ENCODE data around the gene IP6K3. TPM values are rescaled to one million over a fixed set of nuclear protein-coding genes. Genes with fewer than 3 reads are reported as not detected.

IP6K3 gene
- total and polyA plus RNA-seq, 12 donors: 0.06 to 1.6 (median 0.71) TPM; not detected in 3

- Histone ChIP-seq H3K27ac (no peak overlapping the region), H3K4me1 (replicated peaks in 1 of 2) (peaks cover 13 to 24% of the 10 kb centered on the region in 2 donors), H3K27me3 (no peaks in the 10 kb centered on the region), H3K4me3 (no peak overlapping the region), H3K9me3 (replicated peaks in 1 of 3) (no peaks in the 10 kb centered on the region), H3K36me3 (replicated peaks in 1 of 2) (peaks cover 0 to 77% of the 10 kb centered on the region in 2 donors)
- TF ChIP-seq POLR2A (IDR thresholded peaks at IDR 0.05) (no peak), CTCF (IDR thresholded peaks at IDR 0.05) (no peak)
- WGBS, 4 donors: 91 to 98% (median 97%) methylated on average over 3 of the region's 3 CpGs
- no peak for DNase-seq
- intact Hi-C loops (cut with DNase I): loop anchor here (5.0 kb wide), 2 partner anchors 253 to 378 kb away; no protein-coding TSS in a partner anchor
Observed at GRCh38 chr6:33774774-33775173, 28.1 kb upstream of the IP6K3 start.

- DNase-seq: no peak
- Histone ChIP-seq H3K4me1 (replicated peaks in 1 of 2) (peaks cover 13 to 24% of the 10 kb centered on the region in 2 donors), H3K27ac (peak overlapping the region in 1 of 5 donors; percentile 30), H3K4me3 (no peak overlapping the region), H3K36me3 (replicated peaks in 1 of 2) (peaks cover 0 to 59% of the 10 kb centered on the region in 2 donors), H3K27me3 (no peaks in the 10 kb centered on the region), H3K9me3 (replicated peaks in 1 of 3) (no peaks in the 10 kb centered on the region)
- 74 to 93% (median 83%) methylated on average over 4 to 6 of the region's 6 CpGs for WGBS, 4 donors
- intact Hi-C loops (cut with DNase I): loop anchor here (5.0 kb wide), 2 partner anchors 254 to 379 kb away; no protein-coding TSS in a partner anchor
- TF ChIP-seq POLR2A (IDR thresholded peaks at IDR 0.05) (no peak), CTCF (IDR thresholded peaks at IDR 0.05) (no peak)
Observed at GRCh38 chr6:33772902-33773472, 26.3 kb upstream of the IP6K3 start.

- no peak for DNase-seq
- TF ChIP-seq CTCF (IDR thresholded peaks at IDR 0.05) (no peak), POLR2A (IDR thresholded peaks at IDR 0.05) (no peak)
- no peaks in the 10 kb centered on the region for H3K27me3 ChIP-seq
- peaks cover 13 to 24% of the 10 kb centered on the region in 2 donors for H3K4me1 ChIP-seq (replicated peaks in 1 of 2)
- H3K4me3 ChIP-seq: no peak overlapping the region
- peaks cover 0 to 52% of the 10 kb centered on the region in 2 donors for H3K36me3 ChIP-seq (replicated peaks in 1 of 2)
- H3K27ac ChIP-seq: peak overlapping the region in 3 of 5 donors; percentile 10 to 86 (median 68)
- intact Hi-C loops (cut with DNase I): loop anchor here (5.0 kb wide), 2 partner anchors 255 to 380 kb away; no protein-coding TSS in a partner anchor
- WGBS, 4 donors: 74 to 82% (median 79%) methylated on average over 12 to 24 of the region's 24 CpGs
- H3K9me3 ChIP-seq (replicated peaks in 1 of 3): no peaks in the 10 kb centered on the region
Observed at GRCh38 chr6:33772082-33772830, 25.6 kb upstream of the IP6K3 start.

All from adrenal gland (tissue), 12 donors.